H9 (cell line): Measurements from ENCODE around the gene C1orf159. TPM values are rescaled to one million over a fixed set of nuclear protein-coding genes. Genes with fewer than 3 reads are reported as not detected.

ENCODE experiments used
- DNase-seq: peaks from one replicate; pipeline ENCODE4 v3.0.0-alpha.2; 2017
- H2AFZ ChIP-seq: one replicate; pipeline ENCODE4 v1.6.1; 2013; ENCODE audit warnings: mild to moderate bottlenecking, low read length, control low read depth, moderate library complexity
- H2AK5ac ChIP-seq: 2 replicates; pipeline ENCODE4 v1.6.1; 2013; ENCODE audit warnings: low read length, control low read depth, mixed read lengths; ENCODE audit not compliant: insufficient read length
- H2BK120ac ChIP-seq: one replicate; pipeline ENCODE4 v1.6.1; 2013; ENCODE audit warnings: low read depth, mild to moderate bottlenecking, low read length, control low read depth, inconsistent platforms; ENCODE audit not compliant: poor library complexity, severe bottlenecking
- H2BK12ac ChIP-seq: 2 replicates; pipeline ENCODE4 v1.6.1; 2013; ENCODE audit warnings: low read length, control low read depth, mixed read lengths, low read depth; ENCODE audit not compliant: insufficient read length
- H2BK15ac ChIP-seq: 2 replicates; pipeline ENCODE4 v1.6.1; 2013; ENCODE audit warnings: low read depth, low read length, control low read depth
- H2BK20ac ChIP-seq: one replicate; pipeline ENCODE4 v1.6.1; 2013; ENCODE audit warnings: low read depth, mild to moderate bottlenecking, low read length, control low read depth, inconsistent platforms; ENCODE audit not compliant: poor library complexity, severe bottlenecking
- H2BK5ac ChIP-seq: 2 replicates; pipeline ENCODE4 v1.6.1; 2013; ENCODE audit warnings: low read length, control low read depth, mixed read lengths; ENCODE audit not compliant: insufficient read length
- H3K14ac ChIP-seq: 2 replicates; pipeline ENCODE4 v1.6.1; 2013; ENCODE audit warnings: low read length, control low read depth; ENCODE audit not compliant: insufficient read depth
- H3K18ac ChIP-seq: 2 replicates; pipeline ENCODE4 v1.6.1; 2013; ENCODE audit warnings: low read depth, mild to moderate bottlenecking, mixed read lengths, low read length, control low read depth; ENCODE audit not compliant: insufficient read length
- H3K23ac ChIP-seq: 2 replicates; pipeline ENCODE4 v1.6.1; 2013; ENCODE audit warnings: low read length, control low read depth, mixed read lengths, low read depth; ENCODE audit not compliant: insufficient read length
- H3K23me2 ChIP-seq: 2 replicates; pipeline ENCODE4 v1.6.1; 2013; ENCODE audit warnings: low read depth, mild to moderate bottlenecking, mixed read lengths, low read length, control low read depth; ENCODE audit not compliant: insufficient read length, poor library complexity, severe bottlenecking
- H3K27ac ChIP-seq: 2 replicates; pipeline ENCODE4 v1.5.1; 2013; ENCODE audit warnings: low read length, control low read depth, mixed read lengths, low read depth; ENCODE audit not compliant: insufficient read length
- H3K27me3 ChIP-seq: 2 replicates; pipeline ENCODE4 v1.6.1; 2013; ENCODE audit warnings: low read length, control low read depth, inconsistent platforms; ENCODE audit not compliant: insufficient read depth
- H3K4ac ChIP-seq: 2 replicates; pipeline ENCODE4 v1.6.1; 2013; ENCODE audit warnings: low read depth, mild to moderate bottlenecking, control low read depth, inconsistent platforms, low read length, moderate library complexity
- H3K4me1 ChIP-seq: 2 replicates; pipeline ENCODE4 v1.6.1; 2013; ENCODE audit warnings: low read length, control low read depth, inconsistent platforms; ENCODE audit not compliant: insufficient read depth
- H3K4me2 ChIP-seq: 2 replicates; pipeline ENCODE4 v1.6.1; 2013; ENCODE audit warnings: low read length, control low read depth, mixed read lengths; ENCODE audit not compliant: insufficient read length, insufficient read depth
- H3K56ac ChIP-seq: 2 replicates; pipeline ENCODE4 v1.6.1; 2013; ENCODE audit warnings: low read depth, mild to moderate bottlenecking, mixed read lengths, low read length, control low read depth; ENCODE audit not compliant: insufficient read length
- H3K79me1 ChIP-seq: 2 replicates; pipeline ENCODE4 v1.6.1; 2013; ENCODE audit warnings: low read depth, mild to moderate bottlenecking, moderate library complexity, low read length, control low read depth, inconsistent platforms; ENCODE audit not compliant: insufficient read depth, poor library complexity, severe bottlenecking
- H3K79me2 ChIP-seq: 2 replicates; pipeline ENCODE4 v1.6.1; 2013; ENCODE audit warnings: low read length, control low read depth, inconsistent platforms; ENCODE audit not compliant: insufficient read depth
- H3K9ac ChIP-seq: 2 replicates; pipeline ENCODE4 v1.6.1; 2013; ENCODE audit warnings: low read length, control low read depth, mixed read lengths; ENCODE audit not compliant: insufficient read length; ENCODE audit errors: extremely low read depth
- H3K9me3 ChIP-seq: one replicate; pipeline ENCODE4 v1.6.1; 2013; ENCODE audit warnings: low read depth, low read length, inconsistent platforms; ENCODE audit not compliant: control insufficient read depth
- H3T11ph ChIP-seq: one replicate; pipeline ENCODE4 v1.6.1; 2013; ENCODE audit warnings: mild to moderate bottlenecking, low read length, control low read depth, inconsistent platforms
- H4K20me1 ChIP-seq: one replicate; pipeline ENCODE4 v1.6.1; 2013; ENCODE audit not compliant: control insufficient read depth, insufficient read length, insufficient read depth
- H4K5ac ChIP-seq: 2 replicates; pipeline ENCODE4 v1.6.1; 2013; ENCODE audit warnings: low read depth, mild to moderate bottlenecking, mixed read lengths, low read length, control low read depth; ENCODE audit not compliant: insufficient read length
- H4K8ac ChIP-seq: replicated peaks from 2 replicates; pipeline ENCODE4 v1.6.1; 2013; ENCODE audit warnings: low read length, control low read depth, mixed read lengths, low read depth; ENCODE audit not compliant: insufficient read length
- H4K91ac ChIP-seq: 2 replicates; pipeline ENCODE4 v1.6.1; 2013; ENCODE audit warnings: low read depth, mild to moderate bottlenecking, moderate library complexity, mixed read lengths, low read length, control low read depth; ENCODE audit not compliant: insufficient read length
- H3K27ac Mint-ChIP-seq, 3 experiments: 2 replicates in 2 of 3; 3 replicates in 1 of 3; pipeline ENCODE4 v1.8.0; 2020 to 2021; ENCODE audit warnings: mixed read lengths in 3 of 3, mild to moderate bottlenecking in 1 of 3, moderate library complexity in 1 of 3
- H3K27me3 Mint-ChIP-seq: 2 replicates; pipeline ENCODE4 v1.8.0; 2021; ENCODE audit warnings: low read depth, mild to moderate bottlenecking, moderate library complexity, mixed read lengths
- H3K36me3 Mint-ChIP-seq, 3 experiments: 2 replicates in 2 of 3; 3 replicates in 1 of 3; pipeline ENCODE4 v1.8.0; 2020 to 2021; ENCODE audit warnings: low read depth in 3 of 3, mixed read lengths in 3 of 3; ENCODE audit not compliant: insufficient read depth in 1 of 3
- H3K4me1 Mint-ChIP-seq, 2 experiments: 2 replicates each; pipeline ENCODE4 v1.8.0; 2020; ENCODE audit warnings: mixed read lengths in 2 of 2
- H3K4me3 Mint-ChIP-seq, 2 experiments: 2 replicates in 1 of 2; 3 replicates in 1 of 2; pipeline ENCODE4 v1.8.0; 2020 to 2021; ENCODE audit warnings: mild to moderate bottlenecking in 2 of 2, mixed read lengths in 2 of 2, moderate library complexity in 1 of 2
- H3K9me3 Mint-ChIP-seq, 2 experiments: 2 replicates in 1 of 2; 3 replicates in 1 of 2; pipeline ENCODE4 v1.8.0; 2020; ENCODE audit warnings: mild to moderate bottlenecking in 2 of 2, mixed read lengths in 2 of 2, moderate library complexity in 1 of 2
- WGBS: extraction: QIAGEN DNeasy Blood & Tissue Kit; methylation state at CpG from one replicate; pipeline ENCODE4 v1.1.7; 2013; ENCODE audit warnings: missing lambda C conversion rate, low lambda C conversion rate, mixed read lengths; ENCODE audit not compliant: insufficient read length; ENCODE audit errors: extremely low coverage; 5-methylcytosine and 5-hydroxymethylcytosine counted together
- total RNA-seq: library from RNA; stranded (reverse); gene quantifications from 2 replicates; pipeline ENCODE4 v1.2.1, GENCODE V29; 2021
- TF ChIP-seq, protein P1 (sequence below): fragments of 200-600 bp; sonication (generic); conservative IDR thresholded peaks from 3 replicates; pipeline ENCODE4 v1.8.0; 2021; ENCODE audit warnings: antibody characterized with exemption, mild to moderate bottlenecking

The C1orf159 gene
- total RNA-seq, 1 experiment from 2014 or later = 12.3 TPM

GRCh38 chr1:1041873-1042272 lies 74.0 kb downstream of the C1orf159 start:
- no peak overlapping the region for H3K56ac ChIP-seq
- H3K9ac ChIP-seq = no peak overlapping the region
- no peaks in the 10 kb centered on the region for H3K79me2 ChIP-seq
- WGBS = no CpG with 5 or more reads among the region's 25 CpGs
- H3K36me3 Mint-ChIP-seq = peaks cover 7 to 41% (median 39%) of the 10 kb centered on the region in 3 experiments
- no peak for DNase-seq
- H4K8ac ChIP-seq = no peak overlapping the region
- H3K4me1 ChIP-seq = no peaks in the 10 kb centered on the region
- no peak overlapping the region for H3T11ph ChIP-seq
- H3K79me1 ChIP-seq = no peaks in the 10 kb centered on the region
- H4K5ac ChIP-seq = no peak overlapping the region
- H3K14ac ChIP-seq = no peak overlapping the region
- H2BK15ac ChIP-seq = no peak overlapping the region
- H2AFZ ChIP-seq = no peak overlapping the region
- H3K4ac ChIP-seq = no peak overlapping the region
- H3K23ac ChIP-seq = no peak overlapping the region
- H3K27ac Mint-ChIP-seq = no peak overlapping the region
- H2BK5ac ChIP-seq = no peak overlapping the region
- H2BK20ac ChIP-seq = no peak overlapping the region
- H4K20me1 ChIP-seq = peaks cover 3% of the 10 kb centered on the region
- TF ChIP-seq, protein P1, sequence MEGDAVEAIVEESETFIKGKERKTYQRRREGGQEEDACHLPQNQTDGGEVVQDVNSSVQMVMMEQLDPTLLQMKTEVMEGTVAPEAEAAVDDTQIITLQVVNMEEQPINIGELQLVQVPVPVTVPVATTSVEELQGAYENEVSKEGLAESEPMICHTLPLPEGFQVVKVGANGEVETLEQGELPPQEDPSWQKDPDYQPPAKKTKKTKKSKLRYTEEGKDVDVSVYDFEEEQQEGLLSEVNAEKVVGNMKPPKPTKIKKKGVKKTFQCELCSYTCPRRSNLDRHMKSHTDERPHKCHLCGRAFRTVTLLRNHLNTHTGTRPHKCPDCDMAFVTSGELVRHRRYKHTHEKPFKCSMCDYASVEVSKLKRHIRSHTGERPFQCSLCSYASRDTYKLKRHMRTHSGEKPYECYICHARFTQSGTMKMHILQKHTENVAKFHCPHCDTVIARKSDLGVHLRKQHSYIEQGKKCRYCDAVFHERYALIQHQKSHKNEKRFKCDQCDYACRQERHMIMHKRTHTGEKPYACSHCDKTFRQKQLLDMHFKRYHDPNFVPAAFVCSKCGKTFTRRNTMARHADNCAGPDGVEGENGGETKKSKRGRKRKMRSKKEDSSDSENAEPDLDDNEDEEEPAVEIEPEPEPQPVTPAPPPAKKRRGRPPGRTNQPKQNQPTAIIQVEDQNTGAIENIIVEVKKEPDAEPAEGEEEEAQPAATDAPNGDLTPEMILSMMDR = no peak
- no peak overlapping the region for H3K4me3 Mint-ChIP-seq
- H3K9me3 ChIP-seq = no peaks in the 10 kb centered on the region
- H2AK5ac ChIP-seq = no peak overlapping the region
- no peak overlapping the region for H4K91ac ChIP-seq
- H2BK120ac ChIP-seq = no peak overlapping the region
- no peaks in the 10 kb centered on the region; a peak in 1 of 5 replicates for H3K9me3 Mint-ChIP-seq
- no peak overlapping the region for H3K27ac ChIP-seq
- H3K4me2 ChIP-seq = no peak overlapping the region
- H3K18ac ChIP-seq = no peak overlapping the region
- H3K4me1 Mint-ChIP-seq = peaks cover 7 to 15% of the 10 kb centered on the region in 2 experiments
- no peaks in the 10 kb centered on the region; the same call in 1 of the 2 replicates for H3K27me3 ChIP-seq
- peaks cover 4% of the 10 kb centered on the region for H3K23me2 ChIP-seq
- H3K27me3 Mint-ChIP-seq = peaks cover 34% of the 10 kb centered on the region
- H2BK12ac ChIP-seq = no peak overlapping the region
